GM23338 (cell line): ENCODE results near the gene CNTNAP5. TPM values are rescaled to one million over a fixed set of nuclear protein-coding genes. Genes with fewer than 3 reads are reported as not detected.
A peak's percentile ranks its signal among the peaks of the same experiment; 100 is the strongest.

Source experiments
- ATAC-seq: fragments of 200-7000 bp; cut with Tn5 transposase; 3 replicates; pipeline ENCODE4 v1.9.1; 2020
- DNase-seq: peaks from one replicate; pipeline ENCODE4 v3.0.0-alpha.2; 2015; ENCODE audit warnings: low spot score
- H2AFZ ChIP-seq: fragments of 200-600 bp; sonication (generic); 2 replicates; pipeline ENCODE4 v1.8.0; 2016; ENCODE audit warnings: antibody characterized with exemption, mild to moderate bottlenecking, moderate library complexity
- H3F3A ChIP-seq: fragments of 200-600 bp; sonication (generic); replicated peaks from 2 replicates; pipeline ENCODE4 v1.8.0; 2017; ENCODE audit warnings: antibody characterized with exemption, mixed run types, low read depth
- H3K27ac ChIP-seq: fragments of 200-600 bp; sonication (generic); 2 replicates; pipeline ENCODE4 v1.6.1; 2016; ENCODE audit warnings: low read depth
- H3K27me3 ChIP-seq: fragments of 200-600 bp; sonication (generic); 2 replicates; pipeline ENCODE4 v1.8.0; 2016; ENCODE audit warnings: mild to moderate bottlenecking, mixed run types, moderate library complexity; ENCODE audit not compliant: insufficient read depth
- H3K36me3 ChIP-seq: fragments of 200-600 bp; sonication (generic); 2 replicates; pipeline ENCODE4 v1.8.0; 2016; ENCODE audit warnings: mild to moderate bottlenecking; ENCODE audit not compliant: insufficient read depth
- H3K4me1 ChIP-seq: fragments of 200-600 bp; sonication (generic); 2 replicates; pipeline ENCODE4 v1.8.0; 2016; ENCODE audit warnings: mild to moderate bottlenecking, moderate library complexity; ENCODE audit not compliant: insufficient read depth
- H3K4me2 ChIP-seq: fragments of 200-600 bp; sonication (generic); 2 replicates; pipeline ENCODE4 v1.7.1; 2017; ENCODE audit warnings: mixed run types
- H3K4me3 ChIP-seq: fragments of 200-600 bp; sonication (generic); 2 replicates; pipeline ENCODE4 v1.6.1; 2016; ENCODE audit warnings: mixed run types
- H3K79me2 ChIP-seq: fragments of 200-600 bp; sonication (generic); replicated peaks from 2 replicates; pipeline ENCODE4 v1.8.0; 2017; ENCODE audit warnings: mild to moderate bottlenecking; ENCODE audit not compliant: insufficient read depth
- H3K9me2 ChIP-seq: fragments of 200-600 bp; sonication (generic); 2 replicates; pipeline ENCODE4 v1.8.0; 2017; ENCODE audit not compliant: insufficient read depth
- H4K20me1 ChIP-seq: fragments of 200-600 bp; sonication (generic); replicated peaks from 2 replicates; pipeline ENCODE4 v1.8.0; 2017; ENCODE audit warnings: mild to moderate bottlenecking; ENCODE audit not compliant: insufficient read depth
- H3K27ac Mint-ChIP-seq: 2 replicates; pipeline ENCODE4 v1.8.0; 2020; ENCODE audit warnings: inconsistent platforms, mild to moderate bottlenecking, moderate library complexity, mixed read lengths
- H3K27me3 Mint-ChIP-seq: 3 replicates; pipeline ENCODE4 v1.8.0; 2022; ENCODE audit warnings: low read depth, mild to moderate bottlenecking, moderate library complexity, mixed read lengths, inconsistent platforms; ENCODE audit not compliant: insufficient read depth, poor library complexity
- H3K36me3 Mint-ChIP-seq: 3 replicates; pipeline ENCODE4 v1.8.0; 2021; ENCODE audit warnings: low read depth, mild to moderate bottlenecking, inconsistent platforms, moderate library complexity, mixed read lengths
- H3K4me1 Mint-ChIP-seq: 3 replicates; pipeline ENCODE4 v1.8.0; 2020; ENCODE audit warnings: mild to moderate bottlenecking, inconsistent platforms, mixed read lengths
- H3K4me3 Mint-ChIP-seq: 3 replicates; pipeline ENCODE4 v1.8.0; 2021; ENCODE audit warnings: moderate library complexity, mild to moderate bottlenecking, inconsistent platforms, mixed read lengths
- H3K9me3 Mint-ChIP-seq: 3 replicates; pipeline ENCODE4 v1.8.0; 2020; ENCODE audit warnings: moderate library complexity, mild to moderate bottlenecking, inconsistent platforms, mixed read lengths
- ETS1 ChIP-seq: IDR thresholded peaks from 2 replicates; pipeline ENCODE4 v1.6.1; 2016; ENCODE audit warnings: antibody characterized with exemption
- JUNB ChIP-seq: IDR thresholded peaks from one replicate; pipeline ENCODE4 v1.6.1; 2016; ENCODE audit warnings: antibody characterized with exemption; ENCODE audit not compliant: unreplicated experiment
- NANOG ChIP-seq: IDR thresholded peaks from 2 replicates; pipeline ENCODE4 v1.6.1; 2016; ENCODE audit warnings: antibody characterized with exemption, borderline replicate concordance
- ZNF462 ChIP-seq: fragments of 250-450 bp; sonication (Bioruptor Pico); IDR thresholded peaks from 2 replicates; pipeline ENCODE4 v1.5.0; 2020; ENCODE audit warnings: mild to moderate bottlenecking, moderate library complexity
- polyA plus RNA-seq: library from polyadenylated mRNA; unstranded; fragments of >200 nt; fragmentation: Nextera tagmentation; extraction: Ambion mirVana; gene quantifications from 2 replicates; pipeline ENCODE4 v1.2.1, GENCODE V29; 2016
- total RNA-seq: library from RNA; depleted of rRNA; stranded (reverse); fragments of >200 nt; shearing (Covaris generic); gene quantifications from 2 replicates; pipeline ENCODE4 v1.2.3, GENCODE V29; 2014

The CNTNAP5 gene
- total and polyA plus RNA-seq, 2 experiments from 2014 or later = 0.49 to 0.50 TPM

GRCh38 chr2:124045894-124046293 lies 20.8 kb downstream of the CNTNAP5 start (continued):
- no peak for TF ChIP-seq ZNF462

- Mint-ChIP-seq H3K27me3 (peaks cover 9% of the 10 kb centered on the region), H3K36me3 (peaks cover 8% of the 10 kb centered on the region; the same call in 2 of the 3 replicates), H3K27ac (peak overlapping the region; percentile 39; the same call in 1 of the 2 replicates), H3K9me3 (no peaks in the 10 kb centered on the region; the same call in 2 of the 3 replicates), H3K4me1 (peaks cover 37% of the 10 kb centered on the region), H3K4me3 (peak overlapping the region; percentile 37)
- Histone ChIP-seq H3K4me2 (peak overlapping the region; percentile 60), H3K79me2 (no peaks in the 10 kb centered on the region), H2AFZ (no peak overlapping the region), H3K27ac (peak overlapping the region; percentile 46), H3F3A (0 out of 2 replicates have a peak, but pooled peaks cover 3% of the 10 kb centered on the region), H3K9me2 (peaks cover 21% of the 10 kb centered on the region), H3K27me3 (no peaks in the 10 kb centered on the region), H3K4me1 (peaks cover 40% of the 10 kb centered on the region), H3K36me3 (no peaks in the 10 kb centered on the region), H4K20me1 (no peaks in the 10 kb centered on the region), H3K4me3 (peak overlapping the region; percentile 3; the same call in 1 of the 2 replicates)
- peak; percentile 58 for DNase-seq
- peak; percentile 47 for ATAC-seq
- no peak for TF ChIP-seq JUNB
- TF ChIP-seq NANOG = peak; percentile 98
- no peak for TF ChIP-seq ETS1
- peak; percentile 62 for TF ChIP-seq ZNF462
Observed at GRCh38 chr2:124046332-124046731, 21.2 kb downstream of the CNTNAP5 start.
